ENCODE data around the gene VPS33B.

The VPS33B gene

DNA sequence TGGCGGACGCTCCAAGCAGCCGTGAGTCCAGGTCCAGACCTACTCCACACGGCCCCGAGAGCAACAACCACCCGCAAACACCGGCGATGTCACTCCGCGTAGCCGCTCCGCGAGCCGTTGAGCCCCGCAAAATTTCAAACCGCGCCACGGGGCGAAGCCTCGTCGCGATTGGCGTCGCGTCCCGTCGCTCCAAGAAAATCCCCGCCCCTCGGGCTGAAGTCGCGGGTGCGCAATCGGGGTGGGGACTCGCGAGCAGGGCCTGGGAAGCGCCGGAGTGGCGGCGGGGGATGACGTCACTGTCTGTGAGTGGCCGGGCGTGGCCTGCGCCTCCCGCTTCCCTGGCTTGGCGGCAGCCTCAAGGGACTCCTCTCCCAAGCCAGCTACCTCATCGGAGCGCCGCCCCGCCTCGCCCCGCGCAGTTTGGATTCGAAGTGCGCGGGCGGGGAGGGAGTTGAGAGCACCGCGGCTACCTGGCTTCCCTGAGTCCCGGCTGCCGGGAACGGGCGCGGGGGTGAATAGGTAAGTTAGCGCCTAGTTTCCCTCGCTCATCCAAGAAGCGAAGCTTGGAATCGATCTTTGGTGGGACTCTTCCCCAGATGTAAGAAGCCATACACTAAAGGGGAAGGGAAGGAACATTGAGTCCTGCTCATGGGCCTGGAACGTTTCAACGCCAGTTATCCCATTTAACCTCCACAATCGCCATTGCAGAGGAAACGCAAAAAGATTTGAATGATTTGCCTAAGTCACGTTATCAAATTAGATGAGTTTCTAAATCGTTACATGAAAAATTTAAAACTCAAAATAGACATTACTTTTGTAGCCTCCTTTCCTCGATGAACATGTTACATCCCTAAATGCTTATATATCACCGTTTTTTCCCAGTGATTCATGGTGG lies 27.7 kb downstream of the VPS33B start, which contains the start of gene PRC1:
TSS of gene PRC1 (minus strand) at position 119 of the 895 bp plus-strand sequence. CDS start at position 1, 118 bp downstream.
- in situ Hi-C loops (cut with MboI; ENCODE audit: low pct_unique_long_range_greater_than_20kb, low sequenced_read_pairs, unreplicated experiment), result no loop called here

DNA sequence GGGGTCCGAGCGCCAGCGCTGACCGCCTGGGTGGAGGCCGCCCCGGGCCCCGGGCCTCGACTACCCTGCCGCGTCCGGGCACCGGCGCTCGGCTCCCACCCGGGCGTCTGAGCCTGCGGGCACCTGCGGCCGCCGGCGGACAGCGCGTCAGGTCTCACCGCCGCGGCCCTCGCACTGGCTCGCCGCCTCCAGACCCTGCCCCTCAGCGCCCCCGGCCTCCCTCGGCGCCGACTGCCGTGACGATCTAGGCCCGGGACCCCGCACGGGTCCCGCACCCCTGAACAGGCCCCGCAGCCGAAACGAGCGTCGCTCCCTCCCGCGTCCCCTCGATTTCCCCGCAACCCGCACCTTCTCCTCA lies 28.4 kb downstream of the VPS33B start:
- TF ChIP-seq, protein P1, sequence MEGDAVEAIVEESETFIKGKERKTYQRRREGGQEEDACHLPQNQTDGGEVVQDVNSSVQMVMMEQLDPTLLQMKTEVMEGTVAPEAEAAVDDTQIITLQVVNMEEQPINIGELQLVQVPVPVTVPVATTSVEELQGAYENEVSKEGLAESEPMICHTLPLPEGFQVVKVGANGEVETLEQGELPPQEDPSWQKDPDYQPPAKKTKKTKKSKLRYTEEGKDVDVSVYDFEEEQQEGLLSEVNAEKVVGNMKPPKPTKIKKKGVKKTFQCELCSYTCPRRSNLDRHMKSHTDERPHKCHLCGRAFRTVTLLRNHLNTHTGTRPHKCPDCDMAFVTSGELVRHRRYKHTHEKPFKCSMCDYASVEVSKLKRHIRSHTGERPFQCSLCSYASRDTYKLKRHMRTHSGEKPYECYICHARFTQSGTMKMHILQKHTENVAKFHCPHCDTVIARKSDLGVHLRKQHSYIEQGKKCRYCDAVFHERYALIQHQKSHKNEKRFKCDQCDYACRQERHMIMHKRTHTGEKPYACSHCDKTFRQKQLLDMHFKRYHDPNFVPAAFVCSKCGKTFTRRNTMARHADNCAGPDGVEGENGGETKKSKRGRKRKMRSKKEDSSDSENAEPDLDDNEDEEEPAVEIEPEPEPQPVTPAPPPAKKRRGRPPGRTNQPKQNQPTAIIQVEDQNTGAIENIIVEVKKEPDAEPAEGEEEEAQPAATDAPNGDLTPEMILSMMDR (IDR thresholded peaks at IDR 0.05; ENCODE audit: extremely low read depth, insufficient read depth, missing control alignments), result no peak
- DNase-seq (ENCODE audit: low spot score), result peak; percentile 38
- in situ Hi-C loops (cut with MboI; ENCODE audit: low pct_unique_long_range_greater_than_20kb, low sequenced_read_pairs, unreplicated experiment), result no loop called here

More for the DNA sequence above, 27.7 kb downstream of the VPS33B start, which contains the start of gene PRC1:
- TF ChIP-seq, protein P1 (IDR thresholded peaks at IDR 0.05; ENCODE audit: extremely low read depth, insufficient read depth, missing control alignments), result no peak
- peak; percentile 99 for DNase-seq (ENCODE audit: low spot score)

DNA sequence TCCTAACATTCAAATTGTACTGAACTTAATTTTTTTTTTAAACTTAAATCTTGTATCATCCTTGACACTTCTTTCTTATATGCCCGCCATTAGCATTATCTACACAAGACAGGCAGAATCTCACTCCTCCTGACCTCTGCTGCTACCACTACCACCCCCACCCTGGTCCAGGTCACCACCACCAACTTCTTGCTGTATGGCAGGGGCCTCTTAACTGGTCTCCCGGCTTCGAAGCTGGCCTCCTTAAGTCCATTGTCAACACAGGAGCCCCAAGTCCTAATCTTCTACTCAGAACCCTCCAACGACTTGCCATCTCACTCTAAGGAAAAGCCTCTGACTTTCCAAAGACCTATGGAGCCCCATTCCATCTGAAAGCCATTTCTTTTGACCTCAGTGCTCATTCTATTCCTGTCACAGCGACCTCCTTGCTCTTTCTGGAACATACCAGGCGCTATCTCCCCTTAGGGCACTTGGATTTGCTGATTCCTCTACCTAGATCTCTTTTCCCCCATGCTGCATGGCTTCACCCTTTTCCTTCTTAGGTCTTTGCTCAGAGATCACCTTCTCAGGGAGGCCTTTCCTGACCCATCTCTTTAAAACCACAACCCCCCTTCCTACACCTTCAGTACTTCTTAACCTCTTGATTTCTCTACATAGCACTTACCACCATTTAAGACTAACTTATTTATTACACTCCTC lies 30.7 kb downstream of the VPS33B start:
- TF ChIP-seq, protein P1 (IDR thresholded peaks at IDR 0.05; ENCODE audit: extremely low read depth, insufficient read depth, missing control alignments), result no peak
- no peak for DNase-seq (ENCODE audit: low spot score)
- in situ Hi-C loops (cut with MboI; ENCODE audit: low pct_unique_long_range_greater_than_20kb, low sequenced_read_pairs, unreplicated experiment), result no loop called here

DNA sequence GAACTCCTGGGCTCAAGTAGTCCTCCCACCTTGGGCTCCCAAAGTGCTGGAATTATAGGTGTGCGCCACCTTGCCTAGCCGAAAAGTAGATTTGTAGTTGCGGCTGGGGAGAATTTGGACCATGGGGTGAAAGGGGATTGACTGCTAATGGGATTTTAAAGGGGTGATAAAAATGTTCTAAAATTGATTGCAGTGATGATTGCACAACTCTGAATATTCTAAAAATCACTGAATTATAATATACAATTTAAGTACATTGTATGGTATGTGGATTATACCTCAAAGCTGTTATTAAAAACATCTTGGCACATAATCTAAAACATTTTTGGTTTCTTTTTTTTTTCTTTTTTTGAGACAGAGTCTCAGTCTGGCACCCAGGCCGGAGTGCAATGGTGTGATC lies 31.9 kb downstream of the VPS33B start:
- TF ChIP-seq, protein P1 (IDR thresholded peaks at IDR 0.05; ENCODE audit: extremely low read depth, insufficient read depth, missing control alignments), result no peak
- no peak for DNase-seq (ENCODE audit: low spot score)
- in situ Hi-C loops (cut with MboI; ENCODE audit: low pct_unique_long_range_greater_than_20kb, low sequenced_read_pairs, unreplicated experiment), result no loop called here

DNA sequence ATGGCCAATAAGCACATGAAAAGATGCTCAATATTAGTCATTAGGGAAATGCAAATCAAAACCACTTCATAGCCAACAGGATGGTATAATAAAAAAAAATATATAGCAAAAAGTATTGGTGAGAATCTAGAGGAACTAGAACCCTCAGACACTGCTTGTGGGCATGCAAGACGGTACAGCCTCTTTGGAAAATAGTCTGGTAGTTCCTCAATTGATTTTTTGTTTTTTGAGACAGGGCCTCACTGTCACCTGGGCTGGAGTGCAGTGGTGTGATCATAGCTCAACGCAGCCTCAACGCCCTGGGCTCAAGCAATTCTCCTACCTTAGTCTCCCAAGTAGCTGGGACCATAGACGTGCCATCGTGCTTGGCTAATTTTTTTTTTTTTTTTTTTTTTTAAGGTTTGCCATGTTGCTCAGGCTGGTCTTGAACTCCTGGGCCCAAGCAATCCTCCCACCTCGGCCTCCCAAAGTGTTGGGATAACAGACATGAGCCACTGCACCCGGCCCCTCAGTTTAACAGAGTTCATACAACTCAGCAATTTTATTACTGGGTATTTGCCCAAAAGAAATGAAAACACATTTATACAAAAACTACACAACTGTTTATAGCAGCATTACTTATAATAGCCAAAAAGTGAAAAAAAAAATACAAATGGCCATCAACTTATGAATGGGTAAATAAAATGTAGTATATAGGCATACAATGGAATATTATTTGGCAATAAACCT lies 33.2 kb downstream of the VPS33B start:
- TF ChIP-seq, protein P1 (IDR thresholded peaks at IDR 0.05; ENCODE audit: extremely low read depth, insufficient read depth, missing control alignments), result no peak
- no peak for DNase-seq (ENCODE audit: low spot score)
- in situ Hi-C loops (cut with MboI; ENCODE audit: low pct_unique_long_range_greater_than_20kb, low sequenced_read_pairs, unreplicated experiment), result no loop called here

DNA sequence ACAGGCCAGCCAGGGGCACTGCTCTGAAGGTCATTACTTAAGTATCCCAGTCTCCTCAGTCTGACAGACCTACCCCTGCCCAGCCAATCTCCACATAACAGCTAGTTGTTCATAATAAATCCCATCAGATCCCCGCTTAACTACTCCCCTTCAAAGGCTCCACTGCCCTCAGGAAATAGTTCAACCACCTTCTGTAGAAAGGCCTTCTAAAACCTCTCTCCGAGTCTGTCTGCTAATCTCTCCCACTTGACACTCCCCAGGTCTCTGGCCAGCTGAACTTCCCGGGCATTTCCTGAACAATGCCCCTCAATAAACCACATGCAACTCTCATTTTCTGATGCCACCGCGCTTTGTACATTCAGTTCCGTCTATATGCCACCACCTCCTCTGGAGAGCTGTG lies 34.1 kb downstream of the VPS33B start:
- in situ Hi-C loops (cut with MboI; ENCODE audit: low pct_unique_long_range_greater_than_20kb, low sequenced_read_pairs, unreplicated experiment), result no loop called here
- no peak for DNase-seq (ENCODE audit: low spot score)
- TF ChIP-seq, protein P1 (IDR thresholded peaks at IDR 0.05; ENCODE audit: extremely low read depth, insufficient read depth, missing control alignments), result no peak

Measured in GM13977 (cell line).